ENCODE results near the gene CLDN5. TPM values are rescaled to one million over a fixed set of nuclear protein-coding genes. Genes with fewer than 3 reads are reported as not detected.

The CLDN5 gene
- total RNA-seq, 2 donors from 2014 or later = 0.20 to 0.66 TPM

- H3K36me3 Mint-ChIP-seq (ENCODE audit: low read depth) = no peaks in the 10 kb centered on the region
- peak; percentile 42 for DNase-seq
- no peaks in the 10 kb centered on the region for H3K36me3 ChIP-seq (ENCODE audit: control insufficient read depth, insufficient read depth, low read length)
- no peak overlapping the region for H3K27ac Mint-ChIP-seq
- H3K9me3 Mint-ChIP-seq = no peaks in the 10 kb centered on the region
- no peaks in the 10 kb centered on the region for H3K9me3 ChIP-seq (ENCODE audit: control insufficient read depth, low read length)
- 95% methylated on average over 10 to 11 of the region's 11 CpGs for WGBS, 2 experiments (ENCODE audit: insufficient coverage in 1 of 2, insufficient read length in 1 of 2)
- H3K27me3 ChIP-seq (ENCODE audit: control insufficient read depth, insufficient read depth, low read length, poor library complexity, severe bottlenecking) = peaks cover 50% of the 10 kb centered on the region
- H3K4me3 ChIP-seq (ENCODE audit: low read length) = no peak overlapping the region
- H3K27me3 Mint-ChIP-seq (ENCODE audit: insufficient read depth) = peaks cover 45% of the 10 kb centered on the region
- no peak overlapping the region for H3K9ac ChIP-seq (ENCODE audit: extremely low read depth, low read length, poor library complexity, severe bottlenecking)
- H3K4me1 ChIP-seq (ENCODE audit: control insufficient read depth, insufficient read depth, low read length) = peaks cover 15% of the 10 kb centered on the region
- H3K4me3 Mint-ChIP-seq = no peak overlapping the region
- no peak for TF ChIP-seq CTCF (conservative IDR thresholded peaks at IDR 0.05)
- H3K27ac ChIP-seq (ENCODE audit: low read depth, low read length) = no peak overlapping the region
- peaks cover 16% of the 10 kb centered on the region for H3K4me1 Mint-ChIP-seq
These were observed 2.0 kb upstream of the CLDN5 start for GRCh38 chr22:19526076-19526701.

GRCh38 chr22:19525666-19526065 lies 1.5 kb upstream of the CLDN5 start:
- H3K27me3 Mint-ChIP-seq (ENCODE audit: insufficient read depth) = peaks cover 45% of the 10 kb centered on the region
- WGBS, 2 experiments (ENCODE audit: insufficient coverage in 1 of 2, insufficient read length in 1 of 2) = 81 to 100% methylated on average over 1 to 2 of the region's 3 CpGs

GRCh38 chr22:19525116-19525660 lies 978 bp upstream of the CLDN5 start:
- Mint-ChIP-seq H3K27me3 (ENCODE audit: insufficient read depth) (peaks cover 45% of the 10 kb centered on the region), H3K9me3 (no peaks in the 10 kb centered on the region)

More at GRCh38 chr22:19525666-19526065, 1.5 kb upstream of the CLDN5 start:
- Histone ChIP-seq H3K4me3 (ENCODE audit: low read length) (no peak overlapping the region), H3K9ac (ENCODE audit: extremely low read depth, low read length, poor library complexity, severe bottlenecking) (no peak overlapping the region), H3K27ac (ENCODE audit: low read depth, low read length) (no peak overlapping the region), H3K9me3 (ENCODE audit: control insufficient read depth, low read length) (no peaks in the 10 kb centered on the region), H3K4me1 (ENCODE audit: control insufficient read depth, insufficient read depth, low read length) (peaks cover 15% of the 10 kb centered on the region), H3K36me3 (ENCODE audit: control insufficient read depth, insufficient read depth, low read length) (no peaks in the 10 kb centered on the region), H3K27me3 (ENCODE audit: control insufficient read depth, insufficient read depth, low read length, poor library complexity, severe bottlenecking) (peaks cover 51% of the 10 kb centered on the region)
- Mint-ChIP-seq H3K4me3 (no peak overlapping the region), H3K27ac (no peak overlapping the region), H3K36me3 (ENCODE audit: low read depth) (no peaks in the 10 kb centered on the region), H3K9me3 (no peaks in the 10 kb centered on the region), H3K4me1 (peaks cover 16% of the 10 kb centered on the region)
- TF ChIP-seq CTCF (conservative IDR thresholded peaks at IDR 0.05) = no peak
- peak; percentile 26 for DNase-seq

More at GRCh38 chr22:19525116-19525660, 978 bp upstream of the CLDN5 start:
- Histone ChIP-seq H3K4me3 (ENCODE audit: low read length) (no peak overlapping the region), H3K36me3 (ENCODE audit: control insufficient read depth, insufficient read depth, low read length) (no peaks in the 10 kb centered on the region), H3K27me3 (ENCODE audit: control insufficient read depth, insufficient read depth, low read length, poor library complexity, severe bottlenecking) (peaks cover 51% of the 10 kb centered on the region), H3K4me1 (ENCODE audit: control insufficient read depth, insufficient read depth, low read length) (peaks cover 15% of the 10 kb centered on the region), H3K9ac (ENCODE audit: extremely low read depth, low read length, poor library complexity, severe bottlenecking) (no peak overlapping the region), H3K27ac (ENCODE audit: low read depth, low read length) (no peak overlapping the region), H3K9me3 (ENCODE audit: control insufficient read depth, low read length) (no peaks in the 10 kb centered on the region)
- H3K27ac Mint-ChIP-seq = no peak overlapping the region
- H3K4me3 Mint-ChIP-seq = peak overlapping the region; percentile 64
- no peak for TF ChIP-seq CTCF (conservative IDR thresholded peaks at IDR 0.05)
- H3K4me1 Mint-ChIP-seq = peaks cover 16% of the 10 kb centered on the region
- no peaks in the 10 kb centered on the region for H3K36me3 Mint-ChIP-seq (ENCODE audit: low read depth)
- WGBS, 2 experiments (ENCODE audit: insufficient coverage in 1 of 2, insufficient read length in 1 of 2) = 91 to 93% methylated on average over 7 to 15 of the region's 15 CpGs
- DNase-seq = no peak

Data from endodermal cell (in vitro differentiated cells).